ENCODE data around the gene LIPT2. TPM values are rescaled to one million over a fixed set of nuclear protein-coding genes. Genes with fewer than 3 reads are reported as not detected.
"Not testable (repeated sequence)": the region's sequence is repeated elsewhere in the genome, so short reads cannot be mapped to it uniquely, and the experiment has no call there.

The LIPT2 gene
- total RNA-seq, 4 donors from 2014 or later = 2.2 to 4.7 (median 3.4) TPM

DNA sequence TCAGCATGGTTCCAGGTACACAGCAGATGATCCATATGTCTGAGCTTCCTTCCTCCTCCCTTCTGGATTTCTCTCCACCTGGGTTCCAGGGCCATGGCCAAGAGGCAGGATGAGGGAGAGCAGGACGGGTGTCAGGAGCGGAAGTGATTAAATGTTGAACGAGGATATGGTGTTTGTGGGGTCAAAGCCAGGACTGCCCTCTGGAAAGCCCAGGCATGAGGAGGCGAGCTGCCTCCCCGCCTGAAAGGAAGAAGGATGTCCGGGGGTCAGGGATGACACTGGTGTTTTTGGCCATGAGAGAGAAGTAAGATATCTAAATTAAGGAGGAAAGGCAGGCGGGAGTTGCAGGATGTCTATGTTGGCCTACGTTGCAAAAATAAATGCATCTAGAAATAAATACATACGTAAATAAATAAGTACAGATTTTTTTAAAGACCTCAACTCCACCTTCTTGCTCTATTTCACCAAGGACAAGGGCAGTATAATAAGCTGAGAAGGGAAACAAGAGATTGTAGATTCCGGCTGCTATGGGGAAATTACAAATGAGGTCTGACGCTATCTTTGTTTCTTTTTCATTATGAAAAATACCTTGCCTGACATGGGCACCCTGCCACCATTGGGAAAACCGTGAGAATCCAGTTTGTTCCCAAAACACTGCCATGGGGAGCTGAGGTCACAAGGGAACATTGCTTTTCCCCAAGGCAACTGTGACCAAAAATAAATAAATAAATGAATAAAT, 27.6 kb upstream of the LIPT2 start:
- TF ChIP-seq, protein P1, sequence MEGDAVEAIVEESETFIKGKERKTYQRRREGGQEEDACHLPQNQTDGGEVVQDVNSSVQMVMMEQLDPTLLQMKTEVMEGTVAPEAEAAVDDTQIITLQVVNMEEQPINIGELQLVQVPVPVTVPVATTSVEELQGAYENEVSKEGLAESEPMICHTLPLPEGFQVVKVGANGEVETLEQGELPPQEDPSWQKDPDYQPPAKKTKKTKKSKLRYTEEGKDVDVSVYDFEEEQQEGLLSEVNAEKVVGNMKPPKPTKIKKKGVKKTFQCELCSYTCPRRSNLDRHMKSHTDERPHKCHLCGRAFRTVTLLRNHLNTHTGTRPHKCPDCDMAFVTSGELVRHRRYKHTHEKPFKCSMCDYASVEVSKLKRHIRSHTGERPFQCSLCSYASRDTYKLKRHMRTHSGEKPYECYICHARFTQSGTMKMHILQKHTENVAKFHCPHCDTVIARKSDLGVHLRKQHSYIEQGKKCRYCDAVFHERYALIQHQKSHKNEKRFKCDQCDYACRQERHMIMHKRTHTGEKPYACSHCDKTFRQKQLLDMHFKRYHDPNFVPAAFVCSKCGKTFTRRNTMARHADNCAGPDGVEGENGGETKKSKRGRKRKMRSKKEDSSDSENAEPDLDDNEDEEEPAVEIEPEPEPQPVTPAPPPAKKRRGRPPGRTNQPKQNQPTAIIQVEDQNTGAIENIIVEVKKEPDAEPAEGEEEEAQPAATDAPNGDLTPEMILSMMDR (IDR thresholded peaks at IDR 0.05) = no peak
- DNase-seq (ENCODE audit: low spot score) = no peak
- ATAC-seq (ENCODE audit: low FRiP score) = no peak

DNA sequence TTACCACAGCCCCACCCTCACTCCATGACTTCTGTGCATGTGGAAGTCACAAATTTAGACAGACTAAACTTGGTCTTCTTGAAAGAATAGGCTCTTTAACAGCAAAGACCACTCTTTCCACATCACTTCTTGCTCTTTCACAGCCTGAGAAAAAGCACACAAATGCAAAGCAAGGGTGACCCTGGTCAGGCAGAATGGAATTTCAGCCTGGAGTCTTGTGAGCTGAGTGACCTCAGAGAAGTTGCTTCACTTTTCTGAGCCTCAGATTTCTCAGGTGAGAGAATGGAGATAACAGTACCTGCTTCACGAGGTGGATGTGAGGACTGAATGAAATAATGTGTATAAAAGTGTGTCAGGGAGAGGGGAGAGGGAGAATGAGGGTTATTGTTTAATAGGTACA, 26.8 kb upstream of the LIPT2 start:
- TF ChIP-seq, protein P1 (IDR thresholded peaks at IDR 0.05) = no peak
- DNase-seq (ENCODE audit: low spot score) = no peak
- ATAC-seq (ENCODE audit: low FRiP score) = no peak

DNA sequence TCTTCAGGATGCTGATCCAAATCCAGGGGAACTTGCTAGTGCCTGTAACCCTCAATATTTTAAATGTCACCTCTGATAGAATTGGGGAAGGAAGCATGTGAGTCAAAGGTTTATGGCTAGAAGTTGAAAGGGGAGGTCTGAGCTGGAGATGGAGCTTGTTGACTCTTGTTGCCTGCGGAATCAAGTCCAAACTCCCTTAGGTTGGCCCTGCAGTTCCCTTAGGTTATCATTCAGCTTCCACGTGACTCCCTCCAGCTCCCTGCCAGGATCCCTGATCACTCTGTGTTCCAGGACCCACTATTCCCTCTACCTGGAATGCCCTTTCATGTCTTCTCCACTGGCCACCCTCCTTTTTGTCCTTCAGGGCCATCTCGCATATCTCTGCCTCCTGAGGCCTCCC, 26.2 kb upstream of the LIPT2 start:
- ATAC-seq (ENCODE audit: low FRiP score) (no peak), DNase-seq (ENCODE audit: low spot score) (no peak)
- TF ChIP-seq, protein P1 (IDR thresholded peaks at IDR 0.05) = no peak

DNA sequence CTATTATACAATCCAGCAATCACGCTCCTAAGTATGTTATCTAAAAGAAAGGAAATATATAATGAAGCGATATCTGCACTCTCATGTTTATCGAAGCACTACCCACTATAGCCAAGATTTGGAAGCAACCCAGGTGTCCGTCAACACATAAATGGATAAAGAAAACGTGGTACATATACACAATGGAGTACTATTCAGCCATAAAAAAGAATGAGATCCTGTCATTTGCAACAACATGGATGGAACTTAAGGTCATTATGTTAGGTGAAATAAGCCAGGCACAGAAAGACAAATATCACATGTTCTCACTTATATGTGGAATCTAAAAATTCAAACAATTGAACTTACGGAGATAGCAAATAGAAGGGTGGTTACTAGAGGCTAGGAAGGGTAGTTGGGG, 24.1 kb upstream of the LIPT2 start:
- not testable (repeated sequence) for ATAC-seq (ENCODE audit: low FRiP score); DNase-seq (ENCODE audit: low spot score)

DNA sequence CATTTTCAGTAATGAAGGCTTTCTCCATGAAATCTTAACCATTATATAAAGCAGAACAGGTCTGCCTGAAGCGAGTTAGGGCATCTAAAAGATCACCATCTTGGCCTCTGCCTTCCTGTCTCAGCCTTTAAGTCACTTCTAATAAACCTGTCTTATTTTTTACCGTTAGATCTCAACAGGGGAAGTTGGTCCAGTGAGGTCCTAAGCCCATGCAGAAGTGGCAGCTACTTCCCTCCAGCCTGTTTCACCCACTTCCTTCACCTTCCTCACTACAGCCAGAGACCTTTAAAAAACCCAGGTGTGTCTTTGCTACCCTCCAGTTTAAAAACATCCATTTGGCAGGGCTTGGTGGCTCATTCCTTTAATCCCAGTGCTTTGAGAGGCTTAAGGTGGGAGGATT, 14.1 kb upstream of the LIPT2 start:
- DNase-seq (ENCODE audit: low spot score) = no peak
- TF ChIP-seq, protein P1 (IDR thresholded peaks at IDR 0.05) = no peak
- no peak for ATAC-seq (ENCODE audit: low FRiP score)

DNA sequence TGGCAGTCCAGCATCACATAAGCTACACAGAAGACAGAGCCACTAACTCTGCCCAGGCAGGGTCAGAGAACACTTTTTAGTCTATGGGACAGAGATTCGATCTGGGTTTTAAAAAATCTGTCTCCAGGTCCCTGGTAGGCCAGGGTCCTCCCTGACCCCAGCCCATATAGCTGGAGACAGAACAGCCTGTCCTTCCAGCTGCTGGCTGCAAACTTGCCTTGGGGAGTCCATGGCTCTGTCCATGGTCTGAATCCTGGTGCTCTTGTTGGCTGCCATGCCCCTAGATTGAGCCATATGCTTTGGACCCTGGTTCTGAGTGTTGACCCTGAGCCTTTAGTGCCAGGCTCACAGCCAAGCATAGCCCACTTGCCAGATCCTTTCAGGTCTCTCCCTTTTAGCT, 13.3 kb upstream of the LIPT2 start:
- ATAC-seq (ENCODE audit: low FRiP score) = no peak
- DNase-seq (ENCODE audit: low spot score) = no peak
- TF ChIP-seq, protein P1 (IDR thresholded peaks at IDR 0.05) = no peak

DNA sequence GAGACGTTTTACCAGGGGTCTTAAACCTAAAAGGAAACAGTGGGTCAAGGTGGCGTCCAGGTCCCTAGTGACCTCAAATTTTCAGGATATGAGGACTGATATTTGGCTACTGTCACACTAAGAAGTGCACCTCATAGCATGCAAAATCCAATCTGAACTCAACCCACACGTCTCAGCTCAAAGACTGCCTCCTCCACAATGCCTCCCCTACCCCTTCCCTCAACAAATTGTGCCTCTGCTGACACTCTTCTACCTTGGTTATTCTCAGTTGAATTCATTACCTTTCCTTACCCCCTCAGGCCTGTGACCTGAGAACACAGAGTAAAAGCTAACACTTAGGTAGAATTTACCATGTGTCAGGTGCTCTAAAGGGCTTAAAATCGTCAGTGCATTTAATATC, 12.4 kb upstream of the LIPT2 start:
- TF ChIP-seq, protein P1 (IDR thresholded peaks at IDR 0.05) = no peak
- ATAC-seq (ENCODE audit: low FRiP score) (no peak), DNase-seq (ENCODE audit: low spot score) (no peak)
